ENCODE data around the gene ZNF511.
A peak's percentile ranks its signal among the peaks of the same experiment; 100 is the strongest.

DNA sequence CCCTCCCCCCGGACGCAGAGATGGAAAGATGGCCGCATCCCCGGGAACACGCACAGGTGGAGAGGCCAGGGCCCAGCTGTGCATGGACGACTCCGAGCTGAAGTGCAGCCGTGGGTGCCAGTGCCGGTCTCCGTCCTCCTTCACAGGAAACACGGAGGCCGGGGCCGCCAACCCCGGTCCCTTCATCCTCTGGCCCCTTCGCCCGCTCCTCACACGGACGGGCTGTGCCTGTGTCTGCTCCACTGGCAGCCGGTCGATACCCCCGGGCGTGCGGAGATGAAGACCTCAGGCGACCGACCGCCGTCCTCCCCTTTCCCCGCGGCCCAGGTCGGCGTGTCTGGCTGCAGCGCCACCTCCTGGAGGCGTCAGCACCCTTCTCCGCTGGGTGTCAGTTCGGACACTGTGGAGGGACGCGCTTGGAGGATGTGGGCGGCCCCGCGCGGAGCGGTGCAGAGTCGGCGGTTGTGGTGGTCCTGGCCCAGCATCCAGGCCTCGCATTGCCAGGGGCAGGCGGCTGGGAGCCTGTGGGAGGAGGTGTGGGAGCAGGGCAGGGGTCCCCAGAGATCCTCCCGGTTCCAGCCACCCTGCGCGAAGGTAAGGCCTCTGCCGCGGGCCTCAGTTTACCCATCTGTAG, 9.9 kb downstream of the ZNF511 start:
- TF ChIP-seq, protein P1, sequence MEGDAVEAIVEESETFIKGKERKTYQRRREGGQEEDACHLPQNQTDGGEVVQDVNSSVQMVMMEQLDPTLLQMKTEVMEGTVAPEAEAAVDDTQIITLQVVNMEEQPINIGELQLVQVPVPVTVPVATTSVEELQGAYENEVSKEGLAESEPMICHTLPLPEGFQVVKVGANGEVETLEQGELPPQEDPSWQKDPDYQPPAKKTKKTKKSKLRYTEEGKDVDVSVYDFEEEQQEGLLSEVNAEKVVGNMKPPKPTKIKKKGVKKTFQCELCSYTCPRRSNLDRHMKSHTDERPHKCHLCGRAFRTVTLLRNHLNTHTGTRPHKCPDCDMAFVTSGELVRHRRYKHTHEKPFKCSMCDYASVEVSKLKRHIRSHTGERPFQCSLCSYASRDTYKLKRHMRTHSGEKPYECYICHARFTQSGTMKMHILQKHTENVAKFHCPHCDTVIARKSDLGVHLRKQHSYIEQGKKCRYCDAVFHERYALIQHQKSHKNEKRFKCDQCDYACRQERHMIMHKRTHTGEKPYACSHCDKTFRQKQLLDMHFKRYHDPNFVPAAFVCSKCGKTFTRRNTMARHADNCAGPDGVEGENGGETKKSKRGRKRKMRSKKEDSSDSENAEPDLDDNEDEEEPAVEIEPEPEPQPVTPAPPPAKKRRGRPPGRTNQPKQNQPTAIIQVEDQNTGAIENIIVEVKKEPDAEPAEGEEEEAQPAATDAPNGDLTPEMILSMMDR (IDR thresholded peaks at IDR 0.05), result peak; percentile 33 to 48 (median 41)
- no peak for TF ChIP-seq POLR2A (IDR thresholded peaks at IDR 0.05)

All from uterus (tissue), 2 donors.